Midbrain (tissue), 1 donor: ENCODE data around the gene PRTG.
"Not testable (repeated sequence)": the region's sequence is repeated elsewhere in the genome, so short reads cannot be mapped to it uniquely, and the experiment has no call there.

Experiments
- DNase-seq: peaks from one replicate; lab custom pipeline; 2025; lab: John Stamatoyannopoulos, UW

Gene PRTG

GRCh38 chr15:55633731-55634130 lies 109.2 kb downstream of the PRTG start:
- no peak for DNase-seq

GRCh38 chr15:55632434-55632833 lies 110.5 kb downstream of the PRTG start:
- no peak for DNase-seq

DNA sequence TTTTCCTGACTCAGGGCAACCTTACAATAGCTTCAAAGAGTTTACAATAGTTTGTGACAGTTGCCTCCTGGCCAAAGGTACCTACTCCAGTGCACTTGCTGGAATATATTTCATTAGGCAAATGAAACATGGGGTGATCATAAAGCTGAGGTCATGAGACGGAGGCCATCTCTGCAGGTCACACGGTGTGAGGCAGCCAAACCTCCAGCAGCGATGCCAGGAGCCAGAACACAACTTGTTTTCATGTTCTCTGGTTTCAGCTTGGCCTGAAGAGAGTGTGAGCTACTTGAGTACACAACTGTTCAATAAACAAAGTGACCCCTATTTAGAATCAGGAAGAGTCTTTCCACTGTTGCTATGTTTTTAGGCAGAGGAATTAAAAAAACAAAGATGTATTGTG lies 112.1 kb downstream of the PRTG start:
- DNase-seq, result no peak

- no peak for DNase-seq
Measured at GRCh38 chr15:55628369-55628730, 114.6 kb downstream of the PRTG start.

GRCh38 chr15:55627730-55628368 lies 115.1 kb downstream of the PRTG start:
- DNase-seq, result no peak

DNA sequence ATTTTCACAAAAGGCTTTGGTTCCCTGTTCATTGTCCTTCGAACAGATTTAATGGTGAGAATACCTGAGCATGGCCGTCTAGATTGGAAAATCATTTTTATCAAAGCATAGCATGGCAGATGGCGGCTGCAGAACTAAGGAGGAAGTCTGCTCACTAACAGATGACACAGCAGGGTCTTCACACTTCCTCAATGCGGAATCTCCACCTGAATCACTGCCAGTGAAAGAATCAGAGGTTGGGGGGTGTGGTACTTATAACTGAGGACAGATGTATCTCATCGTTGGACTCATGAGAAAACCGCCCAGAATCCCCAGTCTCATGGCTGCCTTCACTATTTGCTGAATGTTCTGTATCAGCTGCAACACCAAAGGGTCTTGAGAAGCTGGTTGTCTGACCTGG lies 123.2 kb downstream of the PRTG start:
- no peak for DNase-seq

DNA sequence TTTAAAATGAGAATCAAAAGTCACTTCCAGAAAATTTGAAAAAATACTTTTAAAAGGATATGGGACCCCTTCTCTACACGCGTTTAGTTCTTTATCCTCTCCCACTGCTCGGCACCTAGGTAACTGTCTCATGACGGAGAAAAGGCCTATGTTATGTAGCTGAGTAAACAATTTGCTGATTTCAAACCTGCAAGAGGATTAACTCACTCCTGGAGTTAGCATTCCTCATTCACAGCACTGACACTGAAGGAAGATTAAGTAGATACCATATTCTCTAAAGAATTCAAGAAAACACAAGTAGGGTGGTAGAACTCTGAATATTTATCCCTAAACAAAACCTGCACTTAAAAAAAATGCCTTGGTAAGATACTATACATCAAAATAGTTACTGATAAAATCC lies 124.6 kb downstream of the PRTG start:
- DNase-seq, result no peak

DNA sequence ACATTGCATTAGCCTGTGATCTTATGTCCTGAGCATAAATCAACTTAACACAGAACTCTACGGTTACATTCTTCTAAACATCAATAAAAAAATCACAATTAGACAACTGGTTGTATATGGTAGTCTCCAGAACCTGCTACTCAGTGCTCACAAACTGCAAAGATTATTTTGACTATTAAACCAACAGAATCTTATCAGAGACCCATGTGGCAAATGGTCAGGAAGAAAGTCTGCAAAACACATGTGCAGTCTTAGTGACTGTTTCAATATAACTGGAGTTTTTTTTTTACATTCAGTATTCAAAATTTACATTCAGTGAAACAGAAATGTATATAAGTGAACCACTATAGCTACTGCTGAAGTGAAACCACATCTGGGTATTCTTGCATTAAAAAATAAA lies 127.5 kb downstream of the PRTG start:
- no peak for DNase-seq

DNA sequence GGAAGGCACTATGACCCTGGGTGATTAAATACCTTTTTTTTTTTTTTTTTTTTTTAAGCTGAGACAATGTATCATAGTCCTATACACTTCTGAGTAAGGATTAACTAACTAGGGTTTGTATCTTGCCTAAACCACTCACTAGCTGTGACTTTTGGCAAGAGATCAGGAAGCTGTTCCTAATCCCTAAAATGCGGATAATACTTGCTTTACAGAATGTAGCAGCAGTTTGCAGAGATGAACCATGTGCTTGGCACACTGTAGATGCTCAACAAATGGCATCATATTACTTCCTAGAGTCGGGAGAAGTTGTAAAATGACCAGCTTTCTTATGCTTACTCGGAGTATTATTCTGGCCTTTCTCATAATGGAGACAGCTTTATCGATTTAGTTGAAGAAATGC lies 129.2 kb downstream of the PRTG start:
- no peak for DNase-seq

- DNase-seq, result no peak
Measured at GRCh38 chr15:55606214-55606613, 136.7 kb downstream of the PRTG start.

- no peak for DNase-seq
Measured at GRCh38 chr15:55601374-55601773, 141.6 kb downstream of the PRTG start.

DNA sequence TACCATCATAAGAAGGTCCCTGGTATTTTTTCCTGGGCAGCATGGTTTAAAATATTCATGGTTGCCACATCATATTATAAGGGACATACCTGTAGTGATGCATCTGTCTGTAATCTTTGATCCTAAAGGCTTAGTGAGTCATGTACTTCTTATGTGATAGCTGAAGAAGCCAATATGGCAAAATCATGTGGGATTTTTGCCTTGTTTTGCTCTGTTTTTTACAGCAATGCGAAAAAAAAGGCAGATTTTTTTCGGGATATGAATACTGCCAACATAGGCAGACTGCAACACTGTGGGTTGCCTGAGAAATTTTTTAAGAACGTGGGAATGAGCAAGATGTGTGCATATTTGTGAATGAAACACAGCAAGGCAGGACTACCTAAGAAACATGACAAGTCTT lies 143.5 kb downstream of the PRTG start:
- no peak for DNase-seq

DNA sequence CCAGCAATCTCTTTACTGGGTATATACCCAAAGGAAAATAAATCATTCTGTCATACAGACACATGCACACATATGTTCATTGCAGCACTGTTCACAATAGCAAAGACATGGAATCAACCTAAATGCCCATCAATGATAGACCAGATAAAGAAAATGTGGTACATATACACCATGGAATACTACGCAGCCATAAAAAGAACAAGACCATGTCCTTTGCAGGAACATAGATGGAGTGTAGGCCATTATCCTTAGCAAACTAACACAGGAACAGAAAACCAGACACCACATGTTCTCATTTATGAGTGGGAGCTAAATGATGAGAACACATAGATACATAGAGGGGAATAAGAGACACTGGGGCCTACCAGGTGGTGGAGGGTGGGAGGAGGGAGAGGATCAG lies 149.9 kb downstream of the PRTG start:
- DNase-seq, result not testable (repeated sequence)

DNA sequence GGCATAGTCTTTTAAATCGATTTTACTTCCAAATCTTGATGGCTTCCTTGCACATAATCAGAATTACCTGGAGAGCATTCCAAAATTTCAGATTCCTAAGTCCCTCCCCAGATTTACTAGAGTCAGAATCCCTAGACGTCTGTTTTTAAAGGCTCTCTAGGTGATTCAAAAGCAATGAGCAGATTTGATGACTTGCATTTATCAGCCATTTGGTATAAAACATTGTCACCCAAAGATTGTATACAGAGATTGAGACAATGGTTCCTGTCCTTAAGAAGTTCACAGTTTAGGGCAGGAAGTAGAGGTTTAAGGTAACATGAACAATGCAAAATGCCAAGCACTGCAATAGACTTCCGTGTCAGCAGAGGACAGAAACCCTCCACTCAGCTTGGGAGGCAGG lies 152.2 kb downstream of the PRTG start:
- no peak for DNase-seq

DNA sequence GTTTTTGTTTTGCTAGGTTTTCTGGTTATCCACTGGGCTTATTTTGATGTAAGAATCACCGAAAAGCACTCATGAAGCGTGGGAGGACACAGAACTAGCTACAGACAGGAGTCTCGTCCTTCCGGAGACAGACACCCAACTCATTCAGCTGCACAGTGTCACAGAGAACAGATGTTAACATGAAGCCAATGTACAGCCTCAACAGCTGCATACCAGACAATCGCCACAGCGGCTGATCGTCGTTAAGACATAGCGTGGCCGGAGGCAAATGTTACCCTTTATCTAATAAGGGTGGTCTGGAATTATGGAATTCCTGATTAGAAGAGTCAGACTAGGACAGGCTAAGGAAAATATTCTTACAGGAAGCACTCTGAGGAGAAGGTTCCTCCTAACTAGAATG lies 153.7 kb downstream of the PRTG start:
- no peak for DNase-seq

GRCh38 chr15:55588815-55589115 lies 154.2 kb downstream of the PRTG start:
- DNase-seq, result no peak

DNA sequence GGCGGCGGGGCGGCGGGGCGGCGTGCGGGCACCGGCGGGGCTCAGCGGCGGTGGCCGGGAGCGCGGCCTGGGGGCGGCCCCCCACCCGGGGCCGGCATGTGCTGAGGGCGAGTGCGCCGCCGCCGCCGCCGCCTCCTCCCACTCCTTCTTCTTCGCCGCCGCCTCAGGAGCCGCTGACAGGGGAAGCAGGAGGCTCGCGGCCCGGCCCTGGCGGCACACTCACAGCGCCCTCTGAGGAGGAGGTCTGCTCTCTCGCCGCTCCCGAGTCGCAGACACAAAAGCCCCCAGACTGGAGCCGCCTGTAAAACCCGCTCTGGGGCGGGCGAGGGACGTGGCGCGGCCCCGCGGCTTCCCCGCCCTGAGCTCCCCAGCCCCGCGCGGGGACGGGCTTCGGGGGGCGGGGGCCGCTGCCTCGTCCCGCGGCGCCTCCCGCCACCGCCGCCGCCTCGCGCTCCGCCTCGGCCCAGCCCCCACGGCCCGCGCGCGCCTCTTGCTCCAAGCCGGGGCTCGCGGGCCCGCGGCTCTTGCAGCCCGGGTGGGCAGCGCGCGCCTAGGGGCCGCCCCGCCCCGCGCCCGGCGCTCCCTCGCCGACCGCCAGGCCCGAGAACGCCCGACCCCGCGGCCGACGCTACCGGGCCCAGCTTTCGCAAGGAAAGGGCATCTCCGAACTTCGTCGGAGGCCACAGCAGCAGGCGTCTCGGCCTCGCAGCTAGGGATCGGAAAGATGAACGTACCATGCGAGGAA lies 154.7 kb downstream of the PRTG start, which contains the start of gene PYGO1:
TSS of gene PYGO1 (minus strand) at position 276 of the 745 bp plus-strand sequence. CDS start 462 bp downstream, outside the sequence.
- peak; percentile 42 for DNase-seq

GRCh38 chr15:55587321-55588069 lies 155.5 kb downstream of the PRTG start:
- peak; percentile 17 for DNase-seq

GRCh38 chr15:55586808-55587207 lies 156.1 kb downstream of the PRTG start:
- DNase-seq, result no peak

DNA sequence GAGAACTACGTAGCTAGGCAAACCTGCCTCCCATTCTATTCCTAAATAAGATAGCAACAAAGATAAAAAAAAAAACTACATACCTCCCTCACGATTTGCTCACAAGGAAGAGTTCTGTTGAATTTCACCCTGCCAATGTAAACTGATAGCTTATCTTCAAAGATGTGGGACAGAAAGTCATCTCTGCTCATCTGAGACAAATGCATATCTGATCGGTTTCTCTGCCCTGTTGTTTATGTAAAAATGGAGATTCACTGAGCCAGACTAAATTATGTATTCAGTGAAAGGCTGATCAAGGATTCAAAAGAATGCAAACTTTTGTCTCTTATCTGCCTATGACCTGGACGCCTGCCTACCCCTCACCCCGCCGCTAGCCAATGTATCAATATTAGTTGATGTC lies 166.0 kb downstream of the PRTG start:
- DNase-seq, result no peak

DNA sequence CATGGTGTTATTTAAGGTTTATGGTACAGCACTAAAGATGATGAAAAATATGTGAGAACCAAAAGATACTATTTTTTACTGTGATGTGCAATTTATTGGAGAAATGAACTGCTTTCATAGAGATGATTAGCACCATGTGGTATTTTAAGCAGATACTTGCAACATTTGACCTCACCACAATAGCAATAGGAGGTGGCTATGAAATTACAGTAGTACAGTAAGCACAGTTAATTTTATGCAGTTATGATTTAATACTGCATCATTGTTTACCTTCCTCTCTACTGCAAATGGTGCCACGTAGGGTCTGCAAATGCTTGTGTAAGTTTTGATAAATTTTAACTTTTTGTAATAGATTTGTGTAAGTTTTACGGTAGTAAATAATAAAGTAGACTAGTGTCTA lies 168.9 kb downstream of the PRTG start:
- DNase-seq, result no peak

GRCh38 chr15:55573224-55573623 lies 169.7 kb downstream of the PRTG start:
- DNase-seq, result no peak
